Mesodermal cell (in vitro differentiated cells): ENCODE results near the gene PRICKLE4.

Experiments
- H3K27ac ChIP-seq: 2 replicates; pipeline ENCODE4 v1.7.0; 2013; ENCODE audit warnings: mild to moderate bottlenecking, low read depth, low read length, moderate library complexity; ENCODE audit not compliant: severe bottlenecking
- H3K36me3 ChIP-seq: 2 replicates; pipeline ENCODE4 v1.7.1; 2013; ENCODE audit warnings: mild to moderate bottlenecking, low read length, moderate library complexity; ENCODE audit not compliant: control insufficient read depth, insufficient read depth
- H3K4me1 ChIP-seq: one replicate; pipeline ENCODE4 v1.7.1; 2013; ENCODE audit warnings: mild to moderate bottlenecking, low read length; ENCODE audit not compliant: insufficient read depth, control insufficient read depth, poor library complexity, severe bottlenecking
- H3K4me3 ChIP-seq: 2 replicates; pipeline ENCODE4 v1.7.0; 2013; ENCODE audit warnings: low read length, control low read depth, mild to moderate bottlenecking; ENCODE audit not compliant: insufficient read depth, poor library complexity, severe bottlenecking; ENCODE audit errors: extremely low read depth
- H3K9me3 ChIP-seq: 2 replicates; pipeline ENCODE4 v1.7.1; 2013; ENCODE audit warnings: mild to moderate bottlenecking, low read length, moderate library complexity; ENCODE audit not compliant: control insufficient read depth
- WGBS, 2 experiments: methylation state at CpG; one replicate each; pipeline ENCODE4 v1.1.5; 2013; ENCODE audit warnings: missing lambda C conversion rate in 2 of 2; ENCODE audit not compliant: insufficient coverage in 2 of 2; 5-methylcytosine and 5-hydroxymethylcytosine counted together

PRICKLE4 gene

DNA sequence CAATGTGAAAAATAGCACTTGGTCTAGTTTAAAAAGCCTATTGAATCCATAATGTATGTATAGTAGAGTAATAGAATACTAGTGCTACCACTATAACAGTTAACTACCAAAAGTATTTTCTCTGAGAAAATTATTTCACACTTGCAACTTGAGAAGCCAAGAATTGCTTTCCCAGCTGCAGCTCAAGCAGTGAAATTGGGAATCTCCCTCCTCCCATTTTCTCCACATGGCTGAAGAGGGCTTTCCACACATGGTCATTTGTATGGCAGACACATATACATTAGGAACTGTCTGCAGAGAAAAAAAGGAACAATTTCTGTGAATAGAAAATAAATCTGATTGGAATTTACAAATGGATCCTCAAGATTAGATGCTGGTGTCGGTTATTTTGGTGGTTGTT lies 41.4 kb downstream of the PRICKLE4 start:
- no peak overlapping the region for H3K27ac ChIP-seq
- WGBS, 2 experiments = 100% methylated on average over 1 of the region's 1 CpG
- no peak overlapping the region for H3K4me3 ChIP-seq
- H3K9me3 ChIP-seq = no peaks in the 10 kb centered on the region
- peaks cover 18% of the 10 kb centered on the region for H3K4me1 ChIP-seq
- no peaks in the 10 kb centered on the region for H3K36me3 ChIP-seq

DNA sequence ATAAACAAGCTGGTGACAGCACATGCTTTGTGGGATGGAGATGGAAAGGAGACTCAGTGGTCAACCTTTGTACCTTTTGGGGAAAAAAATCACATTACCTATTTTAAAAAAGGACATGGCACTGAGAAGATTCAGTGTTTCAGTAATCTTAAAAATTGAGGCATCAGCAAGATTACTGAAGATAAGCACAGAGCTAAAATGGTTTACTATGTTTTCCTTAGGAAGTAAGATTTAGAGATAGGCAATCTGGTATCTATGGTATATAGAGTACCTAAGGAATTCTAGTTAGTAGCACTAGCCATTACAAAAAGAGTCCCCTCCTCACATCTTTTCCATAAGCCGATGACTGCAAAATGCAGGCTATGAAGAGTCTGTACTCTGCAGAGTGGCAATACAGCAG lies 42.6 kb downstream of the PRICKLE4 start:
- H3K27ac ChIP-seq = no peak overlapping the region
- no peaks in the 10 kb centered on the region for H3K9me3 ChIP-seq
- no peak overlapping the region for H3K4me3 ChIP-seq
- H3K4me1 ChIP-seq = peaks cover 18% of the 10 kb centered on the region
- 100% methylated on average over 1 of the region's 1 CpG for WGBS, 2 experiments
- no peaks in the 10 kb centered on the region for H3K36me3 ChIP-seq

DNA sequence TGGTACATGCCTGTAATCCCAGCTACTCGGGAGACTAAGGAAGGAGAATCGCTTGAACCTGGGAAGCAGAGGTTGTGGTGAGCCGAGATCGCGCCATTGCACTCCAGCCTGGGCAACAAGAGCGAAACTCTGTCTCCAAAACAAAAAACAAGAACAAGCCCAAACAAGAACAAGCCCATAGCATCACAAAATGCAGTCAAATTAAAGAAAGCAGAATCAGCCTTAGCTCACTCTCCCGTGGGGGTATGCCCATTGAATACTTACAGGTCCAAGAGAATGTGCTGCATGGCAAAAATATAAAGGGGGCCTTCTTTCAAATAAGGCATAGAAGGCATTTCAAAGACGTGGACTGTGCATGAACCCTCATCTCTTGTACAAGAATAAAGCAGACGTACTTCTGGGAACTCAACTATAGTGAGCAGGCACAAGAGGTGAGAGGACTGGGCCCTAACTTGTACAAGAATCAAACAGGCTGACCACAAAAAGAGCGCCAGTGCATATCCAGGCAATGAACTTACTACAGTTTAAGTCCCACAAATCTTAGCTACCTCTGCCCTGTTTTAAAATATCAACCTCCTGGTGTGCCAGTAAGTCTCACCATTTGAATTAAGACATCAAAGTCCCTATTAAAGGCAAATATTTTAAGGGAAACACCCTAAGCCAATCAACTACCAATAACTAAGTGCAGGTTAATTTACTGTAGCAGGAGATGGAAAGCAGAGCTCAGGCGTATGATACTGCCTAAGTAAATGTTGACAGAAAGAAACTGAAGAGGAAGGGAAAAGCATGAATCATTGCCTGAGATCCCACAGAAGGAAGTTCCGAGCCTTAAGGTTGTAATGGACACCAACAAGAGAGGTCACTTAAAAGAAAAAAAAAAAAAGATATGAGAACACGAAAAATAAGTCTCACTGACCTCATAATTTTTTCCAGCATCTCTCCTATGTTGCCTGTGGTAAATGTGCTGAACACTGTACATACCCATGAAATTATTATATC lies 44.3 kb downstream of the PRICKLE4 start:
- Histone ChIP-seq H3K36me3 (no peaks in the 10 kb centered on the region), H3K27ac (no peak overlapping the region), H3K4me1 (peaks cover 18% of the 10 kb centered on the region), H3K9me3 (no peaks in the 10 kb centered on the region), H3K4me3 (no peak overlapping the region)
- 92 to 97% methylated on average over 7 to 8 of the region's 13 CpGs for WGBS, 2 experiments

DNA sequence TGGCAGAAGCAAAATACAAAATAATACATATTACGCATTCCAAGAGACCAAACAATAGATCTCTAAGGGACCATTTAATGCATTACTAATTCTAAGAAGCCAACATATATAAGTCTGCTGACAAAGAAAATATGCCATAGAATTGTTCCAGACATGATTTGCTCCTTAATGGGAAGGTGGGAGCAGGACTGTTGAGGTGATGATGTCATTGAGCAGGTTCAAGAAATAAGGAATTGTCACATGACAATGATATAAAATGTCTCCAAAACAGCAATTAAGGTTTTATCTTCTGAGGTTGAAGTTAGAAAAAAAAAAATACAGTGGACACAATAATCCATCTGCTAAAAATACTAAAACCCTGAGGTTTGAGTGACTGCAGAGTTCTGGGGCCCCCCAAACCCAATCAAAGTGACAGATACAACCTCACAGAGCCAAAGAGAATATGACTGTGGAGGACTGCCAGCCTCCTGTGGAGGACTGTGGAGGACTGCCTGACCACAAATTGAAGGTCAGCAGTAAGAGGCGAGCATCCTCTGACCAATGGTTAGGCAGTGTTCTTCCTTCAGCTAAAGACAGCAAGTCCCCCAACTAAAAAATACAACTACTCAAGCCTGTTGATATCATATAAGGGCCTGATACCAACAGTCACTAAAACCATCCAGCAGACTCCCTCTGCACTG lies 45.9 kb downstream of the PRICKLE4 start:
- H3K9me3 ChIP-seq = no peaks in the 10 kb centered on the region
- no peak overlapping the region for H3K4me3 ChIP-seq
- peaks cover 18% of the 10 kb centered on the region for H3K4me1 ChIP-seq
- H3K36me3 ChIP-seq = no peaks in the 10 kb centered on the region
- 100% methylated on average over 1 of the region's 2 CpGs; no CpG with 5 or more reads in 1 of the 2 experiments for WGBS, 2 experiments
- H3K27ac ChIP-seq = no peak overlapping the region

DNA sequence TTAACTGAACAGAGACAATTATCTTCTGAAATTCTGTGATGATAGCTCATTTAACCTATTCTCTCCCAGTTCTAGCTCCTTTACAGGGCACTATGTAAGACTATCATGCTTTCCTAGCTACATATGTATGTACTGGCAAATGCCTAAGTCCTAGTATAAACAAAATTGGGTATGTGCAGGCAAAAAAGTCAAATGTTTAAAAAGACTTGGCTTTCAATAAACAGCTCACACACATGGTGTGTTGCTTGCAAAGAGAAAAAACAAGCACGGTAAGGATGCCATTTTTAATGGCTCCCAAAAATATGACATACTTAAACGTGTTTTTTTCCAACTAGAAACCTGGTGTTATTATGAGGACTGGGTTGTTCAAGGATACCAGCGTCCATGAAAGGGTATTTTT lies 51.7 kb downstream of the PRICKLE4 start:
- Histone ChIP-seq H3K27ac (no peak overlapping the region), H3K9me3 (no peaks in the 10 kb centered on the region), H3K4me3 (no peak overlapping the region), H3K4me1 (no peaks in the 10 kb centered on the region), H3K36me3 (no peaks in the 10 kb centered on the region)
- 95 to 100% methylated on average over 1 to 3 of the region's 3 CpGs for WGBS, 2 experiments

DNA sequence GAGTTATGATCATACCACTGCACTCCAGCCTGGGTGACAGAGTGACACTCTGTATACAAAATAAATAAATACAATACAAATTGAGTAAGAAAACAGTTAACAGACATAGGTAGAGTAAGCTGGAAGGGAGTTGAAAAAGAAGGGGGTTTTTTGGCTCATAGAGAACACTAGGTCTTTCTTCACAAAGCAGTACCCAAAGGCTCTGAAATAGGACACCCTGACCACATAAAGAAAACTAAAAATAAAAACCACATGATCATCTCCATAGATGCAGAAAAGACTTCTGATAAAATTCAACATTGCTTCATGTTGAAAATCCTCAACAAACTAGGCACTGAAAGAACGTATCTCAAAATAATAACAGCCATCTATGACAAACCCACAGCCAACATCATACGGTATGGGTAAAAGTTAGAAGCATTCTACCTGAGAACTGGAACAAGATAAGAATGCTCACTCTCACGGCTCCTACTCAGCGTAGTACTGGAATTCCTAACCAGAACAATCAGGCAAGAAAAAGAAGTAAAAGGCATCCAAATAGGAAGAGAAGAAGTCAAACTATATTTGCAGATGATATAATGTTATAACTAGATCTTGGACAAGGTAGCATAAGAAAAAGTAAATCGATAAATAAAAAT lies 55.6 kb downstream of the PRICKLE4 start:
- Histone ChIP-seq H3K4me1 (no peaks in the 10 kb centered on the region), H3K9me3 (no peaks in the 10 kb centered on the region), H3K36me3 (no peaks in the 10 kb centered on the region), H3K4me3 (no peak overlapping the region), H3K27ac (no peak overlapping the region)
- WGBS, 2 experiments = no CpG with 5 or more reads among the region's 5 CpGs

DNA sequence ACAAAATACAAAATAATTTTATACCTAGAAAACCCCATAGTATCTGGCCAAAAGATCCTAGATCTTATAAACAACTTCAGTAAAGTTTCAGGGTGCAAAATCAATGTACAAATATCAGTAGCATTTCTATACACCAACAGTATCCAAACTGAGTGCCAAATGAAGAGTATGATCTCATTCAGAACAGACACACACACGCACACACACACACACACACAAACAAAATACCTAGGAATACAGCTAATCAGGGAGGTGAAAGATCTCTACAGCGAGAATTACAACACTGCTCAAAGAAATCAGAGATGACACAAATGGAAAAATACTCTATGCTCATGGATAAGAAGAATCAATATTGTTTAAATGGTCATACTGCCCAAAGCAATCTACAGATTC lies 56.1 kb downstream of the PRICKLE4 start:
- H3K9me3 ChIP-seq = no peaks in the 10 kb centered on the region
- H3K27ac ChIP-seq = no peak overlapping the region
- H3K4me3 ChIP-seq = no peak overlapping the region
- no peaks in the 10 kb centered on the region for H3K4me1 ChIP-seq
- H3K36me3 ChIP-seq = no peaks in the 10 kb centered on the region
- 63% methylated on average over 1 of the region's 2 CpGs; no CpG with 5 or more reads in 1 of the 2 experiments for WGBS, 2 experiments
